Parathyroid adenoma (tissue), 2 donors: ENCODE measurements around the gene KIF4B.
"Not testable (repeated sequence)": the region's sequence is repeated elsewhere in the genome, so short reads cannot be mapped to it uniquely, and the experiment has no call there.

Experiments used
- H2AFZ ChIP-seq: fragments of 300-600 bp; sonication (generic); one replicate; pipeline ENCODE4 v1.7.0; 2017; ENCODE audit warnings: antibody characterized with exemption, mild to moderate bottlenecking
- H3K27ac ChIP-seq: fragments of 300-600 bp; sonication (generic); one replicate; pipeline ENCODE4 v1.7.0; 2017
- H3K27me3 ChIP-seq: fragments of 300-600 bp; sonication (generic); one replicate; pipeline ENCODE4 v1.7.0; 2017; ENCODE audit warnings: low read length; ENCODE audit not compliant: control insufficient read depth, insufficient read depth
- H3K36me3 ChIP-seq: fragments of 300-600 bp; sonication (generic); one replicate; pipeline ENCODE4 v1.7.0; 2017; ENCODE audit warnings: low read length; ENCODE audit not compliant: control insufficient read depth, insufficient read depth
- H3K4me1 ChIP-seq: fragments of 300-600 bp; sonication (generic); one replicate; pipeline ENCODE4 v1.7.0; 2017; ENCODE audit warnings: control low read depth
- H3K4me2 ChIP-seq: fragments of 300-600 bp; sonication (generic); one replicate; pipeline ENCODE4 v1.7.0; 2017; ENCODE audit warnings: low read length
- H3K4me3 ChIP-seq: fragments of 300-600 bp; sonication (generic); one replicate; pipeline ENCODE4 v1.7.0; 2017; ENCODE audit warnings: low read depth, low read length
- H3K79me2 ChIP-seq: fragments of 300-600 bp; sonication (generic); one replicate; pipeline ENCODE4 v1.7.0; 2017; ENCODE audit warnings: control low read depth
- H3K9ac ChIP-seq: fragments of 300-600 bp; sonication (generic); one replicate; pipeline ENCODE4 v1.7.0; 2017; ENCODE audit warnings: mild to moderate bottlenecking
- H3K9me3 ChIP-seq: fragments of 300-600 bp; sonication (generic); one replicate; pipeline ENCODE4 v1.7.0; 2017; ENCODE audit warnings: low read length; ENCODE audit not compliant: control insufficient read depth
- CTCF ChIP-seq: fragments of 300-600 bp; sonication (generic); IDR thresholded peaks from one replicate; pipeline ENCODE4 v1.7.0; 2017; ENCODE audit warnings: antibody characterized with exemption, mild to moderate bottlenecking
- donor health status: primary hyperparathyroidism.

KIF4B gene

DNA sequence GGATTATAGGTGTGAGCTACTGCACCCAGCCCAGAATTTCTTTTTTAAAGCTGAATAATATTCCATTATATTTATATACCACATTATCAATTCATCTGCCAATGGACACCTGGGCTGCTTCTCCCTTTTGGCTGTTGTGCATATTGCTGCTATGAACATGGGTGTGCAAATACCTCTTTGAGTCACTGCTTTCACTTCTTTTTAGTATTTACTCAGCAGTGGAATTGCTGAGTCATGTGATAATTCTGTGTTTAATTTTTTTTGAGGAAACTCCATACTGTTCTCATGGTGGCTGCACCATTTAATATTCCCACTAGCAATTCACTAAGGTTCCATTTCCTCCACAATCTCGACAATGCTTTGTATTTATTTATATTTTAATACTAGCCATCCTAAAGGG, 36.1 kb upstream of the KIF4B start:
- no peaks in the 10 kb centered on the region for H3K4me1 ChIP-seq

GRCh38 chr5:154978294-154978693, 35.3 kb upstream of the KIF4B start:
- H3K4me1 ChIP-seq, H3K9me3 ChIP-seq, H2AFZ ChIP-seq: not testable (repeated sequence)

More for the DNA sequence above, 36.1 kb upstream of the KIF4B start:
- H2AFZ ChIP-seq, result no peak overlapping the region
- H3K79me2 ChIP-seq, result no peaks in the 10 kb centered on the region
- H3K9ac ChIP-seq, result no peak overlapping the region
- H3K27ac ChIP-seq, result no peak overlapping the region
- no peak overlapping the region for H3K4me2 ChIP-seq
- no peak overlapping the region for H3K4me3 ChIP-seq
- no peaks in the 10 kb centered on the region for H3K27me3 ChIP-seq
- TF ChIP-seq CTCF, result no peak
- no peaks in the 10 kb centered on the region for H3K36me3 ChIP-seq
- H3K9me3 ChIP-seq, result no peaks in the 10 kb centered on the region

GRCh38 chr5:154984946-154985516, 28.5 kb upstream of the KIF4B start:
- Histone ChIP-seq H3K36me3 (no peaks in the 10 kb centered on the region), H3K9me3 (no peaks in the 10 kb centered on the region), H3K27ac (no peak overlapping the region), H2AFZ (no peak overlapping the region), H3K4me1 (no peaks in the 10 kb centered on the region), H3K9ac (no peak overlapping the region), H3K79me2 (no peaks in the 10 kb centered on the region), H3K4me2 (no peak overlapping the region), H3K27me3 (no peaks in the 10 kb centered on the region), H3K4me3 (no peak overlapping the region)
- no peak for TF ChIP-seq CTCF

More at GRCh38 chr5:154978294-154978693, 35.3 kb upstream of the KIF4B start:
- H3K79me2 ChIP-seq, H3K36me3 ChIP-seq, H3K4me3 ChIP-seq, H3K27me3 ChIP-seq, H3K9ac ChIP-seq, H3K4me2 ChIP-seq, H3K27ac ChIP-seq: not testable (repeated sequence)

DNA sequence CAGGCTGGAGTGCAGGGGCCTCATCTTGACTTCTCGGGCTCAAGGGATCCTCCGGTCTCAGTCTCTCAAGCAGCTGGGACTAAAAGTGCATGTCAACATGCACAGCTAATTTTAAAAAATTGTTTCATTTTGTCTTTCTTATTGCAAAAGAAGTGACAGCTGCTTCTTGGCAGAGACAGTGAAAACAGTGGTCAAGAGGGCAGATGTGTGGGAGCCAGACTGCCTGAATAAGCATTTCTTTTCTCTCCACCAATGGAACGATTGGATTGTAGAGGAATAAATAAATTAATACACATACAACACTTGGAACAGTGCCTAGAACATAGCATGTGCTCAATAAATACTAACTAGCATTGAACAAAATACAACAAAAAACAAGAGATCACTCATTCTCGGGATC, 27.4 kb upstream of the KIF4B start:
- H3K79me2 ChIP-seq, result no peaks in the 10 kb centered on the region
- H2AFZ ChIP-seq, result no peak overlapping the region
- H3K9me3 ChIP-seq, result no peaks in the 10 kb centered on the region
- no peak overlapping the region for H3K4me3 ChIP-seq
- no peaks in the 10 kb centered on the region for H3K27me3 ChIP-seq
- no peak overlapping the region for H3K9ac ChIP-seq
- no peak overlapping the region for H3K27ac ChIP-seq
- H3K4me1 ChIP-seq, result no peaks in the 10 kb centered on the region
- H3K36me3 ChIP-seq, result no peaks in the 10 kb centered on the region
- TF ChIP-seq CTCF, result no peak
- no peak overlapping the region for H3K4me2 ChIP-seq

DNA sequence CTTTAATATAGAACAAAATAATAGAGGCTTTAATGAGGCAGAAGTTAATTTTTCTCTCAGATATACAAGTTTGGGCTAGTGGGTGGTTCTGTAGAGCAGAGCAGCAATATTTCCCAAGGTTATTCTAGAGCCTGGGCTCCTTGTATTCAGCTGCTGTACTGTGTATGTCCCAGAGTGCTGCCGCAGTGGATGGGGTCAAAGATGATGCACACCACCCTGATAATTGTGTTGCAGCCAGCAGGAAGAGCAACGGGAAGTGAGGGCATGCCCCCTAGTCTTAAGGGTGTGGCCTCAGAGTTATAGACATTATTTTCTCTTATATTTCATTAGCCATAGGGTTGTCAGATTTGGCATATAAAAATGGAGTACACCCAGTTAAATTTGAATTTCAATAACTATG, 23.9 kb upstream of the KIF4B start:
- no peaks in the 10 kb centered on the region for H3K27me3 ChIP-seq
- H3K4me2 ChIP-seq, result no peak overlapping the region
- no peaks in the 10 kb centered on the region for H3K36me3 ChIP-seq
- no peak overlapping the region for H2AFZ ChIP-seq
- H3K9me3 ChIP-seq, result no peaks in the 10 kb centered on the region
- no peak for TF ChIP-seq CTCF
- no peak overlapping the region for H3K4me3 ChIP-seq
- H3K4me1 ChIP-seq, result no peaks in the 10 kb centered on the region
- no peaks in the 10 kb centered on the region for H3K79me2 ChIP-seq
- H3K9ac ChIP-seq, result no peak overlapping the region
- no peak overlapping the region for H3K27ac ChIP-seq
